CD8-positive, alpha-beta memory T cell (primary cell): ENCODE data around the gene HMOX1. TPM values are rescaled to one million over a fixed set of nuclear protein-coding genes. Genes with fewer than 3 reads are reported as not detected.

Experiments used
- CTCF ChIA-PET: fragments of 350-600 bp; sonication (Branson Sonifier 250); formaldehyde crosslinking; loops from one replicate; lab custom pipeline; 2021; ENCODE audit warnings: antibody characterized with exemption; lab: Charles Lee
- POLR2A ChIA-PET: fragments of 350-600 bp; sonication (Branson Sonifier 250); formaldehyde crosslinking; loops from one replicate; lab custom pipeline; 2021; ENCODE audit warnings: antibody characterized with exemption; lab: Charles Lee
- DNase-seq, 5 donors: peaks; one replicate each; pipeline versions ENCODE4 v3.0.0 to v3.0.0-alpha.2; 2020 to 2022; ENCODE audit warnings: mixed read lengths in 1 of 5
- H3K27ac ChIP-seq: one replicate; pipeline ENCODE4 v1.7.0; 2013; ENCODE audit warnings: low read depth, mild to moderate bottlenecking, low read length, moderate library complexity
- H3K27me3 ChIP-seq: 2 replicates; pipeline ENCODE4 v1.7.0; 2013; ENCODE audit warnings: low read length, mild to moderate bottlenecking; ENCODE audit not compliant: insufficient read depth, poor library complexity, severe bottlenecking
- H3K36me3 ChIP-seq: 2 replicates; pipeline ENCODE4 v1.7.0; 2013; ENCODE audit warnings: mild to moderate bottlenecking, low read length, moderate library complexity; ENCODE audit not compliant: insufficient read depth
- H3K4me1 ChIP-seq: 2 replicates; pipeline ENCODE4 v1.7.0; 2013; ENCODE audit warnings: mild to moderate bottlenecking, low read length, moderate library complexity; ENCODE audit not compliant: insufficient read depth
- H3K4me3 ChIP-seq: 2 replicates; pipeline ENCODE4 v1.7.0; 2013; ENCODE audit warnings: mild to moderate bottlenecking, low read length
- H3K9me3 ChIP-seq: 2 replicates; pipeline ENCODE4 v1.7.0; 2013; ENCODE audit warnings: mild to moderate bottlenecking, low read length
- H3K27ac Mint-ChIP-seq, 8 donors: one replicate each; pipeline ENCODE4 v1.8.0; 2020 to 2021; ENCODE audit warnings: mixed read lengths in 8 of 8, mild to moderate bottlenecking in 6 of 8, inconsistent platforms in 3 of 8, moderate library complexity in 3 of 8
- H3K27me3 Mint-ChIP-seq, 2 donors: one replicate each; pipeline ENCODE4 v1.8.0; 2020 to 2021; ENCODE audit warnings: mixed read lengths in 2 of 2, mild to moderate bottlenecking in 1 of 2, moderate library complexity in 1 of 2
- H3K36me3 Mint-ChIP-seq, 3 donors: one replicate each; pipeline ENCODE4 v1.8.0; 2020 to 2021; ENCODE audit warnings: mixed read lengths in 3 of 3, inconsistent platforms in 1 of 3, mild to moderate bottlenecking in 1 of 3
- H3K4me1 Mint-ChIP-seq, 3 donors: one replicate each; pipeline ENCODE4 v1.8.0; 2020 to 2021; ENCODE audit warnings: mixed read lengths in 3 of 3, inconsistent platforms in 1 of 3, mild to moderate bottlenecking in 1 of 3
- H3K4me3 Mint-ChIP-seq, 7 donors: one replicate each; pipeline ENCODE4 v1.8.0; 2020 to 2021; ENCODE audit warnings: mixed read lengths in 7 of 7, mild to moderate bottlenecking in 6 of 7, moderate library complexity in 4 of 7, inconsistent platforms in 2 of 7
- H3K9me3 Mint-ChIP-seq, 5 donors: one replicate each; pipeline ENCODE4 v1.8.0; 2020 to 2022; ENCODE audit warnings: mixed read lengths in 5 of 5, mild to moderate bottlenecking in 3 of 5, moderate library complexity in 2 of 5, inconsistent platforms in 1 of 5
- polyA plus RNA-seq: library from polyadenylated mRNA; unstranded; fragments of 300-500 nt; fragmentation: Illumina TruSeq; gene quantifications from one replicate; pipeline ENCODE4 v1.2.3, GENCODE V29; 2021
- total RNA-seq, 2 experiments: library from RNA; stranded (reverse); gene quantifications; one replicate each; pipeline ENCODE4 v1.2.3, GENCODE V29; 2021

The HMOX1 gene
- total and polyA plus RNA-seq, 3 experiments from 2014 or later, result 0.25 to 5.6 (median 5.1) TPM

DNA sequence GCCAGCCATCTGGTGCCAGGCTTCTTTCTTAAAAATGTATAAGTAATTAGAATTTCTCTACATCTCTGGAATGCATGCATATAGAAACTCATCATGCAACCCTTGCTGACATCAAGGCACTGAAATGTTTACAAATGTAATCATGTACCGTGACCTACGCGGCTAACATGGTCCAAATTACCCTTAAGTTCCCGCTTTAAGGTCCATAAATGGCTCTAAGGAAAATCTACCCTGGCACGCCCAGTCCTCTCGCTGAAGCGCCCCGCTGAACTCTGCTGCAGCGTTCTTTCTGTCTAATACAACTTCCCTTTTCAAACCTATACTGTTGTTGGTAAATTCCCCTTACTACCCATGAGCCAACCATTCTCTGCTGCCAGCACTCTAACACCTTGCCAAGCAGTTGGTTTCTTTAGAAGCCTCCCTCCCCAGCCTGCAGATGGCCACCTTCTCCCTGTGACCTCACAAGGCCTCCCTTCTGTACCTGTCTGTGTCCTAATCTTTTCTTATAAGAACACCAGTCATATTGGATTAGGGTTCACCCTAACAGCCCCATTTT is 13.5 kb upstream of the HMOX1 start:
- H3K4me3 ChIP-seq, result no peak overlapping the region
- Mint-ChIP-seq H3K36me3 (no peaks in the 10 kb centered on the region), H3K27ac (no peak overlapping the region), H3K4me1 (peaks cover 3 to 13% (median 6%) of the 10 kb centered on the region in 3 donors), H3K27me3 (peaks cover 18 to 27% of the 10 kb centered on the region in 2 donors), H3K9me3 (no peaks in the 10 kb centered on the region), H3K4me3 (no peak overlapping the region)
- no peaks in the 10 kb centered on the region for H3K4me1 ChIP-seq
- no peak for DNase-seq
- no peaks in the 10 kb centered on the region for H3K9me3 ChIP-seq
- H3K27ac ChIP-seq, result no peak overlapping the region
- no peaks in the 10 kb centered on the region for H3K27me3 ChIP-seq
- ChIA-PET CTCF (no interaction called here), POLR2A (no interaction called here)
- H3K36me3 ChIP-seq, result no peaks in the 10 kb centered on the region

DNA sequence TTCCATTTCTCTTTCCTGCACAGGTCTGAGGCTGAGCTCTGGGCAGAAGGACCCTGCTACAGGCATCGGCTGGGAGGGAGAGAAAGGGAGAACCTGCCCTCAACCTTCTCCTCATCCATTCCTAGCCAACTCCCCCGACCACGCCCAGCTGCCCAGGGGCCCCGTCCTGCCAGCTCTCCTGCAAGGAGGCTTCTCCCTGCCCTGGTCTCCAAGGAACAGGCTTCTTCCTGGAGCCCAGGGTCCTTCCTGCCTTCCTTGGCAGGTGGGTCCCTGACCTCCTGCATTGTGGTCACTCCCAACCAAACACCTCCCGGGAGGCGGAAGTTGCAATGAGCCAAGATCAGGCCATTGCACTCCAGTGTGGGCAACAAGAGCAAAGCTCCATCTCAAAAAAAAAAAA is 12.5 kb upstream of the HMOX1 start:
- ChIA-PET POLR2A (no interaction called here), CTCF (no interaction called here)
- Mint-ChIP-seq H3K4me3 (no peak overlapping the region), H3K36me3 (no peaks in the 10 kb centered on the region), H3K4me1 (peaks cover 3 to 13% (median 6%) of the 10 kb centered on the region in 3 donors), H3K27me3 (peaks cover 18 to 27% of the 10 kb centered on the region in 2 donors), H3K27ac (no peak overlapping the region), H3K9me3 (no peaks in the 10 kb centered on the region)
- H3K4me1 ChIP-seq, result no peaks in the 10 kb centered on the region
- H3K27ac ChIP-seq, result no peak overlapping the region
- no peaks in the 10 kb centered on the region for H3K9me3 ChIP-seq
- no peaks in the 10 kb centered on the region for H3K27me3 ChIP-seq
- no peak overlapping the region for H3K4me3 ChIP-seq
- H3K36me3 ChIP-seq, result no peaks in the 10 kb centered on the region
- DNase-seq, result no peak

DNA sequence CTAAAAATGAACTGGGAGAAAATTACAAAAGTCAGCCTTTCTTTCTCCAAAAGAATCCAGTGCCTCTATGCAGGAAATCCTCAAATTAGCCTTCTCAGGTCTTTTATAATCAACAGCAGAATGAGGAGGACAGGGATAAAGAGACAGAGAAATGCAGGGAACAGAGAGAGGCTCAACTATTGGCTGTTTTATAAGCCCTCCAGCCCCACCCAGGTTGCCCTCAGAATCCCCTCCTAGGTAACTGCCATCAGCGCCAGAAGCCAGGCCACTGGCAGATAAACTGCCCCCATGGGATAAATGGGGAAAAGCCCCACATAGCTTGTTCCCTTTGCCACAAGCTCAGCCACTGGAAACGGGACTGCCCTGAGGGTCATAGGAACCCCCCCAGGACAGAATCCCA is 10.9 kb upstream of the HMOX1 start:
- Histone ChIP-seq H3K9me3 (no peaks in the 10 kb centered on the region), H3K36me3 (no peaks in the 10 kb centered on the region), H3K4me3 (no peak overlapping the region), H3K27ac (no peak overlapping the region), H3K27me3 (no peaks in the 10 kb centered on the region), H3K4me1 (no peaks in the 10 kb centered on the region)
- POLR2A ChIA-PET, result no interaction called here
- Mint-ChIP-seq H3K36me3 (no peaks in the 10 kb centered on the region), H3K4me3 (no peak overlapping the region), H3K27me3 (peaks cover 18 to 20% of the 10 kb centered on the region in 2 donors), H3K27ac (no peak overlapping the region), H3K9me3 (no peaks in the 10 kb centered on the region), H3K4me1 (peaks cover 3 to 13% (median 6%) of the 10 kb centered on the region in 3 donors)
- CTCF ChIA-PET, result no interaction called here
- no peak for DNase-seq

DNA sequence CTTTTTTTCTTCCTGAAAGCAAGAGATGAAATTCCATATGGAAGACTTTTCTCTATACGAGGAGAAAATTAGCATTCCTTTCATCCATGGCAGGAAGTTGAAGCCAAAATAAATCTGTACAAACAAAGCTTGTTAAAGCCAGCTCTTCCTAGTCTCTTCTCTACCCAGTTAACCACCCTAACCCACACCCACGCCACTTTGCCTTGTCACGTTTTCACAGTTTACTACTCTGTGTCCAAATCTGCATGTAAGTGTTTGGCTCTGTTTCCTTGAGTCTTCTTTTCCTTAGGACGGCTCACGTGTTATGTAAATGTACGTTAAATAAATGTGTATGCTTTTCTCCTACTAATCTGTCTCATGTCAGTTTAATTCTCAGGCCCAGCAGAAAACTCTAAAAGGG is 7.1 kb upstream of the HMOX1 start:
- peaks cover 10% of the 10 kb centered on the region for H3K4me1 ChIP-seq

DNA sequence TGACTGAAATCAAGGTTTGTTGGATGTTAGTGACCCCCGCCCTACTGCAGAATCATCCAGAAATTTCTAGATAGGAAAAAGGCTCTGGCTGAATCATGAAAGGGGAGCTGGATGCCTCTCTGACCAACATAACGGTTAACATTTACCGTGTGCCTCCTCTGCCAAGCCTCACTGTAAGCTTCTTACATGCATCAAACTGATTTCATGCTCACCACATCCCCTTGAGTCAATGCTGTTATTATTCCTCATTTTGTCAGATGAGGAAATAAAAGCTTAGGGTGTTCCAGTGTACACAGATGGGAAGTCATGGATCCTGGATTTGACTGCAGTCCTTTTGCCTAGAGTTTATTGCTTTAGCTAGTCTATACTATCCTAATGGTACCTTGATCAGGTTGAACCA is 5.9 kb upstream of the HMOX1 start:
- no peak overlapping the region for H3K4me3 ChIP-seq
- no peak overlapping the region for H3K27ac ChIP-seq
- H3K27me3 Mint-ChIP-seq, result peaks cover 0 to 2% of the 10 kb centered on the region in 2 donors
- no peaks in the 10 kb centered on the region for H3K9me3 Mint-ChIP-seq
- H3K36me3 Mint-ChIP-seq, result no peaks in the 10 kb centered on the region
- H3K36me3 ChIP-seq, result no peaks in the 10 kb centered on the region
- no peak overlapping the region for H3K27ac Mint-ChIP-seq
- CTCF ChIA-PET, result interaction anchor here (1.4 to 1.6 kb wide), 2 partner anchors 9 to 24 kb away, joined by 4 to 7 read pairs; no protein-coding TSS in a partner anchor
- peaks cover 10% of the 10 kb centered on the region for H3K4me1 ChIP-seq
- peak overlapping the region in 1 of 7 donors; percentile 15 for H3K4me3 Mint-ChIP-seq
- POLR2A ChIA-PET, result no interaction called here
- H3K27me3 ChIP-seq, result no peaks in the 10 kb centered on the region
- no peak for DNase-seq
- peaks cover 12 to 25% (median 13%) of the 10 kb centered on the region in 3 donors for H3K4me1 Mint-ChIP-seq
- H3K9me3 ChIP-seq, result no peaks in the 10 kb centered on the region

More for the DNA sequence above, 7.1 kb upstream of the HMOX1 start:
- H3K27ac Mint-ChIP-seq, result no peak overlapping the region
- POLR2A ChIA-PET, result no interaction called here
- Histone ChIP-seq H3K27ac (no peak overlapping the region), H3K4me3 (no peak overlapping the region), H3K9me3 (no peaks in the 10 kb centered on the region), H3K27me3 (no peaks in the 10 kb centered on the region), H3K36me3 (no peaks in the 10 kb centered on the region)
- no peaks in the 10 kb centered on the region for H3K36me3 Mint-ChIP-seq
- peaks cover 12 to 25% (median 13%) of the 10 kb centered on the region in 3 donors for H3K4me1 Mint-ChIP-seq
- peaks cover 2 to 5% of the 10 kb centered on the region in 2 donors for H3K27me3 Mint-ChIP-seq
- DNase-seq, result no peak
- CTCF ChIA-PET, result no interaction called here
- H3K4me3 Mint-ChIP-seq, result no peak overlapping the region
- H3K9me3 Mint-ChIP-seq, result no peaks in the 10 kb centered on the region

DNA sequence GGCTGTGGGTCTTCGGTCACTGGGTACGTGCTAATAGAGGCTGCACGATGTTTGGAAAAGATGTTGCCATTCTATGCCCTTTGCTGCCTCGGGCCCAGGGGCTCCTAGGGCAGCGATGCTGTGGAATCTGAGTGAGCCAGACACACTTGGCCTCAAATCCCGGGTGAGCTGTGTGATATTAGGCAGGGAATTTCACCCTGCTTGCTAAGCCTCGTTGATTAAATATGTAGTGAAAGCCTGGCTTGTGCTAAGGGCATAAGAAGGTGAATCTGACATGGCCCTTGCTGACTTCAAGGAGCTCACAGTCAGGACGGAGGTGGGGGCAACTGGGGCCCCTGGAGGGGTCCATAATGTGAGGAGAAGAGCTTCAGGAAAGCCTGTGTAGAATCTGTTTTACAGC is 5.4 kb upstream of the HMOX1 start:
- Mint-ChIP-seq H3K36me3 (no peaks in the 10 kb centered on the region), H3K27me3 (peaks cover 0 to 5% of the 10 kb centered on the region in 2 donors), H3K4me3 (no peak overlapping the region), H3K9me3 (no peaks in the 10 kb centered on the region), H3K27ac (peak overlapping the region in 1 of 8 donors; percentile 33), H3K4me1 (peaks cover 12 to 25% (median 14%) of the 10 kb centered on the region in 3 donors)
- no peak for DNase-seq
- no peak overlapping the region for H3K27ac ChIP-seq
- no peaks in the 10 kb centered on the region for H3K27me3 ChIP-seq
- POLR2A ChIA-PET, result no interaction called here
- no peaks in the 10 kb centered on the region for H3K9me3 ChIP-seq
- no peaks in the 10 kb centered on the region for H3K36me3 ChIP-seq
- H3K4me3 ChIP-seq, result no peak overlapping the region
- peaks cover 10% of the 10 kb centered on the region for H3K4me1 ChIP-seq
- CTCF ChIA-PET, result interaction anchor here (1.4 to 1.6 kb wide), 2 partner anchors 9 to 25 kb away, joined by 4 to 7 read pairs; no protein-coding TSS in a partner anchor

DNA sequence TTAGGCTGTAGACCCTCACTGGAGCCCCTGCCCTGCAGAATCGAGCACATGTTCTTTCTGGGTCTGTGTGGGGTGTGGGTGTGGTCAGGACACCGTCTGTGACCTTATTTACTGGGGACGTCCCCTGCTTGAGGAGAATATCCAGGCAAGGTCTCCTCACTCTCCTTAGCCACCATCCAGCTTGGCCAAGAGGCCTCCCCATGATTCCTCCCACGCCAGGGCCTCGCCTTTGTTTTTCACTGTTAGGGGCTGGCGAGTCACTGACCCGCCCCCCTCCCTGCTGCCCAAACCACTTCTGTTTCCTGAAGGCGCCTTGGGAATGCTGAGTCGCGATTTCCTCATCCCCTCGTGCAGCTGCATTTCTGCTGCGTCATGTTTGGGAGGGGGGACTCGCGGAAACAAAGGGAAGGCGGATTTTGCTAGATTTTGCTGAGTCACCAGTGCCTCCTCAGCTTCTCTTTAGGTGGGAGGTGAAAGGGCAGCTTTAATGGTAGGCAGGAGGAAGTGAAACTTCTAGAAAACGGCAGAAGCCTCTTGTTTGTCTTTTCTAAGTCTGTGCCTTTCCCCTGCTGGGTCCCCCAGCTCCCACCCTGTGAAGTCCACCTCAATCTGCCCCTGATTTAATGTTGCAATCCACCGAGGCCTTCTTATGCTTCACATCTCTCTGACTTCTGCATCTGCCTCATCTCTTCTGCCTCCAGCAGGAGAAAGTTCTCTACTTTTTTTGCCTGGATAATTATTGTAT is 4.0 kb upstream of the HMOX1 start:
- peak in 1 of 5 donors; percentile 51 for DNase-seq
- H3K27ac Mint-ChIP-seq, result peak overlapping the region in 1 of 8 donors; percentile 2
- H3K4me1 Mint-ChIP-seq, result peaks cover 13 to 27% (median 20%) of the 10 kb centered on the region in 3 donors
- Histone ChIP-seq H3K36me3 (no peaks in the 10 kb centered on the region), H3K4me1 (peaks cover 14% of the 10 kb centered on the region), H3K27me3 (no peaks in the 10 kb centered on the region), H3K4me3 (no peak overlapping the region), H3K9me3 (no peaks in the 10 kb centered on the region), H3K27ac (peak overlapping the region; percentile 55)
- ChIA-PET CTCF (interaction anchor here (0.9 kb wide), 1 partner anchor 189 kb away, joined by 3 read pairs; no protein-coding TSS in a partner anchor), POLR2A (interaction anchor here (0.8 kb wide), 1 partner anchor 18 kb away, joined by 3 read pairs; no protein-coding TSS in a partner anchor)
- no peaks in the 10 kb centered on the region for H3K9me3 Mint-ChIP-seq
- H3K4me3 Mint-ChIP-seq, result no peak overlapping the region
- peaks cover 6 to 10% of the 10 kb centered on the region in 2 donors for H3K27me3 Mint-ChIP-seq
- H3K36me3 Mint-ChIP-seq, result no peaks in the 10 kb centered on the region

DNA sequence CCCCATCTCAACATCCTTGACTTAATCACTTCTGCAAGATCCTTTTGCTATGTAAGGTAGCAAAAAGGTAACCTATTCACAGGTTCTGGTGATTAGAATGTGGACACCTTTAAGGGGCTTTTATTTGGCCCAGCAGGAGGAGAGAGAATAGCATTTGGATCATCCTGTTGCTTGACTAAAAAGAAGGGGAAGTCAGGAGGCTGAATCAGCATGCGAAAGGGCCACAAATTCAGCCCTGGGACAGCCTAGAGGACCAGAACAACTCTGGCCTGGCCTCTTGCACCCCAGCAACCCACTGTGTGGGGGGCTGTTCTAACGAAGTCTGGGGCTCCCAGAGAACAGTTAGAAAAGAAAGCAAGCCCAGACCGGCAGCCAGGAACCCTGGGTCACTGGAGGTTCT is 3.2 kb upstream of the HMOX1 start:
- Mint-ChIP-seq H3K36me3 (no peaks in the 10 kb centered on the region), H3K4me3 (no peak overlapping the region), H3K4me1 (peaks cover 10 to 24% (median 22%) of the 10 kb centered on the region in 3 donors), H3K27me3 (peaks cover 10% of the 10 kb centered on the region in 2 donors), H3K27ac (no peak overlapping the region), H3K9me3 (no peaks in the 10 kb centered on the region)
- DNase-seq, result no peak
- Histone ChIP-seq H3K36me3 (no peaks in the 10 kb centered on the region), H3K27ac (peak overlapping the region; percentile 55), H3K27me3 (no peaks in the 10 kb centered on the region), H3K4me3 (no peak overlapping the region), H3K9me3 (no peaks in the 10 kb centered on the region), H3K4me1 (peaks cover 14% of the 10 kb centered on the region)
- CTCF ChIA-PET, result no interaction called here
- POLR2A ChIA-PET, result no interaction called here
